Panc1 (cell line): Measurements from ENCODE around the gene LY6G5B. TPM values are rescaled to one million over a fixed set of nuclear protein-coding genes. Genes with fewer than 3 reads are reported as not detected.

Experiments
- ATAC-seq: fragments of 200-7000 bp; cut with Tn5 transposase; 2 replicates; pipeline ENCODE4 v1.9.1; 2020; ENCODE audit warnings: mild to moderate bottlenecking, moderate library complexity
- BruUV-seq: library from RNA; stranded (reverse); fragments of 400-500 nt; replicated peaks from 2 replicates; lab custom pipeline; 2021; lab: Mats Ljungman, UMichigan
- CTCF ChIA-PET: fragments of 300-600 bp; sonication (Branson Sonifier 250); formaldehyde crosslinking; loops from one replicate; lab custom pipeline; 2022; ENCODE audit warnings: antibody characterized with exemption; lab: Charles Lee
- POLR2A ChIA-PET: fragments of 300-600 bp; sonication (Branson Sonifier 250); formaldehyde crosslinking; loops from one replicate; lab custom pipeline; 2022; ENCODE audit warnings: antibody characterized with exemption; lab: Charles Lee
- DNase-seq: peaks from one replicate; pipeline ENCODE4 v3.0.0-alpha.2; 2010; ENCODE audit warnings: low read depth, low spot score
- H3K27ac ChIP-seq: 2 replicates; pipeline ENCODE4 v1.5.1; 2011; ENCODE audit warnings: mild to moderate bottlenecking, low read length, inconsistent platforms
- H3K27me3 ChIP-seq: fragments of 200-500 bp; sonication (Bioruptor generic); 2 replicates; pipeline ENCODE4 v1.6.0; 2014; ENCODE audit warnings: low read length, inconsistent platforms; ENCODE audit not compliant: control insufficient read depth, insufficient read depth
- H3K36me3 ChIP-seq: fragments of 200-500 bp; sonication (Bioruptor generic); 2 replicates; pipeline ENCODE4 v1.5.1; 2014; ENCODE audit warnings: inconsistent platforms, mild to moderate bottlenecking, low read length, moderate library complexity; ENCODE audit not compliant: control insufficient read depth, insufficient read depth
- H3K4me1 ChIP-seq: 2 replicates; pipeline ENCODE4 v1.5.1; 2011; ENCODE audit warnings: inconsistent platforms, mild to moderate bottlenecking, low read length, moderate library complexity; ENCODE audit not compliant: control insufficient read depth, insufficient read depth
- H3K4me3 ChIP-seq, 2 experiments: 2 replicates each; pipeline ENCODE4 v1.5.1; 2011 to 2012; ENCODE audit warnings: low read depth in 2 of 2, low read length in 2 of 2, mild to moderate bottlenecking in 2 of 2, inconsistent platforms in 1 of 2, moderate library complexity in 1 of 2
- H3K9me3 ChIP-seq: fragments of 200-500 bp; sonication (Bioruptor generic); 2 replicates; pipeline ENCODE4 v1.5.1; 2014; ENCODE audit warnings: low read depth, mild to moderate bottlenecking, inconsistent platforms, low read length, moderate library complexity; ENCODE audit not compliant: control insufficient read depth, insufficient read depth
- CTCF ChIP-seq: fragments of 450-650 bp; IDR thresholded peaks from 2 replicates; pipeline ENCODE4 v1.5.1; 2017; ENCODE audit warnings: mild to moderate bottlenecking
- POLR2AphosphoS5 ChIP-seq: IDR thresholded peaks from 2 replicates; pipeline ENCODE4 v1.6.1; 2012; ENCODE audit warnings: mild to moderate bottlenecking, low read depth, low read length, moderate library complexity
- REST ChIP-seq, 2 experiments: IDR thresholded peaks; 2 replicates each; pipeline ENCODE4 v1.6.1; 2011 to 2012; ENCODE audit warnings: low read depth in 2 of 2, control low read depth in 1 of 2, low read length in 1 of 2, mild to moderate bottlenecking in 1 of 2, moderate library complexity in 1 of 2; ENCODE audit not compliant: insufficient read depth in 1 of 2
- SIN3A ChIP-seq: IDR thresholded peaks from 2 replicates; pipeline ENCODE4 v1.6.1; 2012; ENCODE audit warnings: low read depth, mild to moderate bottlenecking, low read length, moderate library complexity, borderline replicate concordance; ENCODE audit not compliant: insufficient read depth
- TCF7L2 ChIP-seq: IDR thresholded peaks from 2 replicates; pipeline ENCODE4 v1.6.1; 2011; ENCODE audit warnings: mild to moderate bottlenecking, low read depth, low read length, inconsistent platforms
- in situ Hi-C: cut with HindIII; loops from 2 replicates; pipeline ENCODE4 v1.10.0; 2016; ENCODE audit warnings: low sequenced_read_pairs, low pct_unique_long_range_greater_than_20kb
- intact Hi-C: fragments of 100-400 bp; cut with micrococcal nuclease; formaldehyde crosslinking; loops from one replicate; pipeline ENCODE4 v1.10.0; 2022; ENCODE audit not compliant: unreplicated experiment
- total RNA-seq: library from RNA; stranded (reverse); gene quantifications from one replicate; pipeline ENCODE4 v1.2.1, GENCODE V29; 2021; ENCODE audit not compliant: unreplicated experiment

Gene LY6G5B
- total RNA-seq, 1 experiment from 2014 or later: 21.2 TPM

- CTCF ChIA-PET: no interaction called here
- peaks cover 2% of the 10 kb centered on the region; the same call in 1 of the 2 replicates for H3K36me3 ChIP-seq
- DNase-seq (no peak), ATAC-seq (no peak)
- H3K4me3 ChIP-seq: no peak overlapping the region
- peaks cover 7% of the 10 kb centered on the region; the same call in 1 of the 2 replicates for H3K4me1 ChIP-seq
- BruUV-seq: no TSS peak
- no peak overlapping the region for H3K27ac ChIP-seq
- in situ Hi-C loops (no loop called here), intact Hi-C loops (no loop called here)
- no peak for TF ChIP-seq TCF7L2
- no peak for TF ChIP-seq CTCF
- TF ChIP-seq POLR2AphosphoS5: no peak
- no peak for TF ChIP-seq SIN3A
- no peak for TF ChIP-seq REST (IDR thresholded peaks at IDR 0.05; ENCODE audit: insufficient read depth in 1 of 2, low read depth in 2 of 2, low read length in 1 of 2)
- H3K9me3 ChIP-seq: no peaks in the 10 kb centered on the region
- no peaks in the 10 kb centered on the region for H3K27me3 ChIP-seq
- POLR2A ChIA-PET: no interaction called here
These were observed 27.8 kb downstream of the LY6G5B start for GRCh38 chr6:31697555-31697954.

GRCh38 chr6:31700740-31701401 lies 31.1 kb downstream of the LY6G5B start:
- no peaks in the 10 kb centered on the region for H3K9me3 ChIP-seq
- peaks cover 4% of the 10 kb centered on the region; the same call in 1 of the 2 replicates for H3K36me3 ChIP-seq
- no peak for TF ChIP-seq REST (IDR thresholded peaks at IDR 0.05; ENCODE audit: insufficient read depth in 1 of 2, low read depth in 2 of 2, low read length in 1 of 2)
- no peak for TF ChIP-seq TCF7L2
- TF ChIP-seq POLR2AphosphoS5: no peak
- TF ChIP-seq CTCF: no peak
- no peak for TF ChIP-seq SIN3A
- ATAC-seq (no peak), DNase-seq (no peak)
- ChIA-PET POLR2A (interaction anchor here (0.5 kb wide), 1 partner anchor 75 kb away, joined by 8 read pairs; no protein-coding TSS in a partner anchor), CTCF (no interaction called here)
- no peak overlapping the region for H3K27ac ChIP-seq
- BruUV-seq: no TSS peak
- H3K4me3 ChIP-seq: no peak overlapping the region
- H3K4me1 ChIP-seq: peaks cover 7% of the 10 kb centered on the region; the same call in 1 of the 2 replicates
- in situ Hi-C loops: no loop called here
- H3K27me3 ChIP-seq: no peaks in the 10 kb centered on the region
- intact Hi-C loops: no loop called here
